ENCODE measurements around the gene MINPP1. TPM values are rescaled to one million over a fixed set of nuclear protein-coding genes. Genes with fewer than 3 reads are reported as not detected.

Gene MINPP1
- total and polyA plus RNA-seq, 8 donors = 5.5 to 11.9 (median 9.8) TPM

DNA sequence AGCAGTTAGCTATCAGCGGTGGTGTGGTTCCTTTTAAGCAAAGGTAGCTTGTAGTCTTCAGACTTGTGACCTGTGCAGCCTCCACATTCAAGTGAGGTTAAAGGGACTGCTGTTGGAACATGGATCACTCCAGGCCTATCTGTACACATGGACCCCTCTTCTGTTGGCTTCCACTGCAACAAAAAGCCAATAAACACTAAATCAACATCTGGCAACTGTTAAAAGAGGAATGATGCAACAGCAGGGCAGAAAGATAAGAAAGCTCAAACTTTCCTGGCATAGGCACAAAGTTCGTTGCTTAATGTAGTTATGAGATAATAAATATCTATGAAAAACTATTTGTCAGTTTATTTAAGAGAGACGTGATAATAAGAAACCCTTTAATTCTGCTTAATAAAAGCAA, 4.0 kb upstream of the MINPP1 start:
- H3K9me3 ChIP-seq = no peaks in the 10 kb centered on the region
- H3K36me3 ChIP-seq = no peaks in the 10 kb centered on the region
- peaks cover 6 to 16% (median 10%) of the 10 kb centered on the region in 3 donors for H3K4me1 ChIP-seq
- FAIRE-seq = no peak
- DNase-seq = peak in 2 of 6 donors; percentile 21 to 27
- intact Hi-C loops (cut with DNase I) = no loop called here
- peak overlapping the region in 1 of 4 donors; percentile 11 for H3K27ac ChIP-seq
- H3K27me3 ChIP-seq = no peaks in the 10 kb centered on the region
- TF ChIP-seq CTCF (IDR thresholded peaks at IDR 0.05) = no peak
- no peak overlapping the region for H3K4me3 ChIP-seq
- peak; percentile 6 to 36 (median 24) for ATAC-seq
- 14 to 15% methylated on average over 3 of the region's 3 CpGs for WGBS, 2 donors

DNA sequence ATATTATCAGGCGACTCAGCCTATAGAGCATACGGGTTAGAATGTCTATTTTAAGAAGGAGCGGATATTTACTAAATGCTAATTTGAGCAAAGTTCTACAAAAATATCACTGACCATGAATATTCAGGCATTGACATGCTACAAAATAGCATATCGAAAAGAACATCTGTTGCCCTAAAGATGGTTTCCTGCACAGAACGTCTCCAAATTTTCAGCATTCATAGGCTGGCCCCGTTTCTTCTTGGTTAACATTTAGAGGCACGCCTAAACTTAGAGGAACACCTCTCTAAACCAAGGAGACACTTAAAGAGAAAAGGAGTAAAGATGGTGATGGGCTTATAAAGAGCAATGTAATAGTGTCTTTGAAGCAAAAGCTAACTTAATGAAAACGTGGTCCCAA, 1.3 kb upstream of the MINPP1 start:
- intact Hi-C loops (cut with DNase I) = no loop called here
- WGBS, 2 donors = 89 to 96% methylated on average over 8 of the region's 8 CpGs
- FAIRE-seq = no peak

GRCh38 chr10:87503886-87504285, 807 bp upstream of the MINPP1 start:
- Histone ChIP-seq H3K27me3 (no peaks in the 10 kb centered on the region), H3K4me3 (peak overlapping the region in 3 of 4 donors; percentile 95 to 99 (median 95)), H3K4me1 (peaks cover 13 to 42% (median 34%) of the 10 kb centered on the region in 3 donors), H3K9me3 (no peaks in the 10 kb centered on the region), H3K36me3 (no peaks in the 10 kb centered on the region), H3K27ac (peak overlapping the region in 2 of 4 donors; percentile 73 to 84)
- 64 to 71% methylated on average over 6 of the region's 6 CpGs for WGBS, 2 donors
- no peak for TF ChIP-seq CTCF (IDR thresholded peaks at IDR 0.05)
- no peak for ATAC-seq
- DNase-seq = no peak
- no peak for FAIRE-seq
- intact Hi-C loops (cut with DNase I) = no loop called here

More for the DNA sequence above, 1.3 kb upstream of the MINPP1 start:
- H3K4me1 ChIP-seq = peaks cover 13 to 40% (median 31%) of the 10 kb centered on the region in 3 donors
- H3K4me3 ChIP-seq = no peak overlapping the region
- no peak overlapping the region for H3K27ac ChIP-seq
- no peaks in the 10 kb centered on the region for H3K9me3 ChIP-seq
- no peaks in the 10 kb centered on the region for H3K36me3 ChIP-seq
- DNase-seq (no peak), ATAC-seq (no peak)
- H3K27me3 ChIP-seq = no peaks in the 10 kb centered on the region
- no peak for TF ChIP-seq CTCF (IDR thresholded peaks at IDR 0.05)

GRCh38 chr10:87504307-87504639, 420 bp upstream of the MINPP1 start:
- H3K4me1 ChIP-seq = peaks cover 13 to 42% (median 34%) of the 10 kb centered on the region in 3 donors
- no peaks in the 10 kb centered on the region for H3K27me3 ChIP-seq
- intact Hi-C loops (cut with DNase I) = no loop called here
- peak in 1 of 4 donors; percentile 30 for ATAC-seq
- WGBS, 2 donors = 3 to 5% methylated on average over 10 of the region's 10 CpGs
- no peak for FAIRE-seq
- TF ChIP-seq CTCF (IDR thresholded peaks at IDR 0.05) = no peak
- peak overlapping the region; percentile 92 to 99 (median 95) for H3K4me3 ChIP-seq
- no peaks in the 10 kb centered on the region for H3K36me3 ChIP-seq
- H3K27ac ChIP-seq = peak overlapping the region; percentile 56 to 84 (median 67)
- H3K9me3 ChIP-seq = no peaks in the 10 kb centered on the region
- no peak for DNase-seq

GRCh38 chr10:87505366-87506111, 846 bp downstream of the MINPP1 start:
- intact Hi-C loops (cut with DNase I) = no loop called here
- FAIRE-seq (no peak), DNase-seq (peak; percentile 36 to 88 (median 61)), ATAC-seq (peak; percentile 82 to 94 (median 88))
- 1 to 2% methylated on average over 29 to 41 of the region's 41 CpGs for WGBS, 2 donors
- peak in 3 of 4 donors; percentile 23 to 44 (median 25) for TF ChIP-seq CTCF (IDR thresholded peaks at IDR 0.05)
- Histone ChIP-seq H3K4me1 (peaks cover 10 to 38% (median 30%) of the 10 kb centered on the region in 3 donors), H3K9me3 (no peaks in the 10 kb centered on the region), H3K27ac (peak overlapping the region; percentile 56 to 84 (median 67)), H3K27me3 (no peaks in the 10 kb centered on the region), H3K36me3 (no peaks in the 10 kb centered on the region), H3K4me3 (peak overlapping the region; percentile 92 to 99 (median 95))

Measured in pancreas (tissue), 10 donors.